GM18505 (cell line): ENCODE data around the gene TUBB2A.
"Not testable (repeated sequence)": the region's sequence is repeated elsewhere in the genome, so short reads cannot be mapped to it uniquely, and the experiment has no call there.

Experiments
- ATAC-seq: cut with Tn5 transposase; IDR thresholded peaks from one replicate; pipeline ENCODE4 v1.9.1; 2021; ENCODE audit not compliant: unreplicated experiment
- POLR2A ChIP-seq: IDR thresholded peaks from 4 replicates; pipeline ENCODE4 v1.6.1; 2011; ENCODE audit warnings: borderline replicate concordance; ENCODE audit not compliant: insufficient read depth, insufficient read length; ENCODE audit errors: extremely low read depth

Gene TUBB2A

DNA sequence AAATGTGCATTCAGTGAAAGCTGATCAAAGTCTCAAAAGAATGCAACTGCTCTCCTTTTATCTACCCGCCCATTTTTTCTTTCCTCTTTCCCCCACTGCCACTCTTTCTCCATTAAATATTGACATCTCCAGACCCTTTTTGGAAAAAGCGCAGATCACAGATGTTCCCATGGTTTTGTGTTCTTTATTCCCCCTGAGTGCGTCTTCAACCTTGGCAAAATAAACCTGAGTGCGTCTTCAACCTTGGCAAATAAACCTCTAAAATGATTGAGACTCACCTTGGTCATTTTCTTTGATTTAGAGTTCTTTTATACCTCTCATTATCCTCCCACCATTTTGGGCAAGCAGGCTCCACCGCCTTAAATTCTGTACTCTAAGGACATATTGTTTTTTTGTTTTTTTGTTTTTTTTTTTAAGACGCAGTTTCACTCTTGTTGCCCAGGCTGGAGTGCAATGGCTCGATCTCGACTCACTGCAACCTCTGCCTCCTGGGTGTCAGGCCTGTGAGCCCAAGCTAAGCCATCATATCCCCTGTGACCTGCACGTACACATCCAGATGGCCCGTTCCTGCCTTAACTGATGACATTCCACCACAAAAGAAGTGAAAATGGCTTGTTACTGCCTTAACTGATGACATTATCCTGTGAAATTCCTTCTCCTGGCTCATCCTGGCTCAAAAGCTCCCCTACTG lies 9.3 kb upstream of the TUBB2A start:
- ATAC-seq: not testable (repeated sequence)

DNA sequence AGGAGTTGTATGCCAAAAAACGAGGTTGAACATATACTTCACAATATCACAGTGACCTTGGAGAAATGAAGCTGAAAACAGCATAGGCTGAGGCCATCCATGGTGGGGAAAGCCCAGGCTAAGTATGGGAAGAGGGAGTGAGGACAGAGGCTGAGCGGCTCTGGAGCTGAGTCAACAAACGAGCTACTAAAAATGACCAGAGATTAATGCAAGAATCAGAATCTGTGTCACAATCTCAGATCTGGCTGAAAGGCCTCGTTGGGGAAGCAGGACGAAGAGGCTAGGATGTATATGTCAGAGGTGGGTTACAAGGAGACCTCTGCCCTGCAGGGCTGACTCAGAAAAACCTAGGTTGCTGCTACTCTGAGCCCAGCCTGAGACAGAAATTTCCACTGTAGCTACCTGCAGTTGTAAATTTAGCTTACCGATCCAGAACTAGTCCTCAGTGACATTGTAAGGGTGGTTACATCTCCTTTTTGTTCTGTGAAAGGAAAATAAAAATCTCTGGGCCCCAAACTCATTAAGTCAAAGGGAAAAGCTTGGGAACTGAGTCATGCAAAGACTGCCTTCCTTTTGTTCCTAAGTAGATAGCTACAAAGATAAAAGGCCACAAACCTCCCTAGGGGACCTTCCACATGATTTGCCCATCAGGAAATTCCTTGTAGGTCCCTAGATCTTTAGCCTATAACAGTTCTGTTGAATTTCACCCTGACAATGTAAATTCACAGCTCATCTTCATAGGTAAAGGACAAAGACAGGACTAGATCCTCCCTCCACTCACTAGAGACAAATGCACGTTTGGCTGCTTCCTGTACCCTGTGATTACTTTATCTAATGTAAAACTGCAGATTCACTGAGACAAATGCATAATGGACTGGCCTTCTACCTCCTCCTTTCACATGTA lies 8.5 kb upstream of the TUBB2A start:
- TF ChIP-seq POLR2A: no peak
- ATAC-seq: no peak

DNA sequence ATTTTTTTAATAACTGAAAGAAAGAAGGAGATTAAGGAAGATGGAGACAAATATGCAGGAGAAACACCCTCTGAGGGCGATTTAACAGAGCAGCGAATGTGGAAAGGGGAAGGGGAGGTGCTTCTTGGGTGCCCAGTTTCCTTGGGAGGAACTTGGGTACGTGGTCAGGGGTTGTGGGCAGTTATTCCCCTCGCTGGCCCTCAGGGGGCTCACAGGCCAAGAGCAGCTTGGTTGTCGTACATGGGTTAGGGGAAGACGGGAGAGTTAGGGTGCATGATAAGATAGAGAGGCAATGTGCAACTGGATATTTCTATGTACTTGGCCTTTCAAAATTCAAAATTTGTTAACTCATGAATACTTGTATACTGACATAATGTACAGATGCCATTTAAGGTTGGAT lies 7.0 kb upstream of the TUBB2A start:
- ATAC-seq: no peak

DNA sequence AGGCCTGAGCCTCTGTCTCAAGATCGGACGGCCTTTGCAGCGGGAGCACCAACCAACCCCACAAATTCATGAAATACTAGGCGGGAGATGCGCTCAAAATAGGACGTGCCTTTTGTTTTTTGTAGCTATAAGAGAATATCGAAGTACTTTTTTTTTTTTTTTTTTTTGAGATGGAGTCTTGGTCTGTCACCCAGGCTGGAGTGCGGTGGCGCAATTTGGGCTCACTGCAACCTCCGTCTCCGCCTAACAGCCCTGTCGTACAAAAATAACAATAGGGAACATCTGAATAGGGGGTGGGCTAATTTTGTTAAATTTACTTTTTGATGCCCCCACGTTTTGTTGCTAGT lies 5.9 kb upstream of the TUBB2A start:
- no peak for ATAC-seq

More for the DNA sequence above, 7.0 kb upstream of the TUBB2A start:
- TF ChIP-seq POLR2A: no peak

DNA sequence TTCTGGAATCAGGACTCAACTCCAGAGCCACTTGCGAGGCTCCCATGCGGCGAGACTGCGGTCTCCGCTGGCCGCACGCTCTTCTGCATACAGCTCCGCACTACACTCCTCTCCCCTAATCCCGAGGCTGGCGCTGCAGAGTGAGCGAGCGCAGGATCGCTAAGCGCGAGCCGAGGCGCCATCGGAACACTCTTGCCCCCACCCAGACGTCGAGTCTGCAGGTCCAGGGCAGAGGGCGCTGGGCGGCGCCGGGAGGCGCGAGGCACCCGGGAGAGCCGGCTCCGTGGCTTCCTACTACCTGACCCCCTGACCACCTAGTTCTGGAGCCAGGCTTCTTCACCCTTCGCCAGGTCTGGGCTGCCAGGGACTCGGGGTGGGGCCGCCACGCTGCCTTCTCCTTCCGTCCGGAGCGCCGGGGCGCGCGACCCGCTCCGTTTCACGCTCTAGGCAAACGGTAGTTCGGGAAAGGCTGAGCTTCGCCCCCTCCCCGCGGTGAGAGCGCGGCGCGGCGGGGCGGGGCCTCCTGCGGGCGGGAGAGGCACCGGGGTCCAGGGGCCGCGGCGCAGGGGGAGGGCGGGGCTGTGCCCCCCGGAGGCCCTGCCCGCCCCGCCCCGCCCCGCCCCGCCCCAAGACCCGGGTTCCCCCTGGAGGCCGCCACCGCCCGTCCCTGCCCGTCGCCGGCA lies 5.4 kb upstream of the TUBB2A start:
- ATAC-seq: peak; percentile 61
- TF ChIP-seq POLR2A: no peak

More for the DNA sequence above, 5.9 kb upstream of the TUBB2A start:
- TF ChIP-seq POLR2A: no peak

DNA sequence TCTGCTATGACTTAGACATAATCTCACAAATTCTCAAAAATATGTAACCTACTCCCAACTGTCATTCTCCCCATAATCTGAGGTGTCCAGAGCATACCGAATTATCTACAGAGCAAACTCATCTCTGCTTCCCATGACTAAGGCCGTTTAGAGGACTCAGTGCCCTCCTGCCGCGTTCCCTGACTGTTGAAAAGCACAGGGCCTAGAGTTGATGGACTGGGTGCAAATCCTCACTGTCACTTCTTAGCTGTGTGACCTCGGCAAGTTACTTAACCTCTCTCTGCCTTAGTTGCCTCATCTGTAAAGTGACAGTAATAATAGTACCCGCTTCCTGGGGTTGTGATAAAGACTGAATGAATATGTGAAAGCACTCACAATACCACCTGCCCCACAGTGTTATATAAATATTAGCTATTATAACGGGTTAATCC lies 4.7 kb upstream of the TUBB2A start:
- no peak for ATAC-seq

DNA sequence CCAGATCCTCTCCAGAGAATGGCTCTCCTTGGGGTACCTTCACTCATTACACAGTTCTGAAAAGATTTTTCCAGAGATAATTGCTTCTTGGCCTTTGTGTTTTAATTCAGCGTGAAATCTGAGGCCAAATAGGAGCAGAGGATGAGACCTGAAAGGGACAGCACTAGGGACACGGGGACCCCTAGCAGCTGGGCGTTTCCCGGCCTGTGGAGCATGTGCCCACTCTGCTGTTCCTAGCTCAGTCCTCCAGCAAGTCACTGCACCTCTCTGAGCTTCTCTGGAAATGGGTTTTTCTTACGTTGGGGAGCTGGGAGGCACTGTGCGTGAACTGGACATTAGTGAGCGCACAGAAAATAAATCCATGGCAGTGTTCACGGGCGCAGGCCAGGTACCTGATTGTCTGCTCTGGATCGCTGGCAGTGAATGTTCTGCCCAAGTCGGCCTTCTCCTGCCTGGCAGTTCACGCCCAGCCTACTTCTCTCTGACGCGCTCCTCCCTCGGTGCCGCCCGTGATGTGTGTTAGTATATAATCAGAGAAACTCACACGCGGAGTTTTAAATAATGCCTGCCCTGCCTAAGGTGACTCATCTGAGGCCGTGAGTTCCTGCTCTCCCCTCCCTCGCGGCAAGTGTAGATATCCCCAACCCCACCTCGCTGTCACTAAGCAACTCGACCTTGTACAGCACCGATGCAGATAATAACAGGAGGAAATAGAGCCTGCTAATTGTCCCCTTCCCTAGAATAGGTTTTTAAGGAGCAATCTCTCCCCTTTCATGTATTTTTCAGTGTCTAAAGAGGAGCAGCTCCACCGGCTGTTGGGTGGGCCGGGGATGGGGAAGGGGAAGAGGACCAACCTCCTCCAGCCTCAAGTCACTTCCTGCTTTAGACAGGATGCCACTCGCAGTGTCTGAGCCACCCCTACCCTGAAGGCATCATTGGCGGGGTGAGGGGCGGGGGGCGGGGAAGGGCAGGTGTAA lies 2.7 kb upstream of the TUBB2A start:
- TF ChIP-seq POLR2A: no peak
- no peak for ATAC-seq

More for the DNA sequence above, 4.7 kb upstream of the TUBB2A start:
- no peak for TF ChIP-seq POLR2A

DNA sequence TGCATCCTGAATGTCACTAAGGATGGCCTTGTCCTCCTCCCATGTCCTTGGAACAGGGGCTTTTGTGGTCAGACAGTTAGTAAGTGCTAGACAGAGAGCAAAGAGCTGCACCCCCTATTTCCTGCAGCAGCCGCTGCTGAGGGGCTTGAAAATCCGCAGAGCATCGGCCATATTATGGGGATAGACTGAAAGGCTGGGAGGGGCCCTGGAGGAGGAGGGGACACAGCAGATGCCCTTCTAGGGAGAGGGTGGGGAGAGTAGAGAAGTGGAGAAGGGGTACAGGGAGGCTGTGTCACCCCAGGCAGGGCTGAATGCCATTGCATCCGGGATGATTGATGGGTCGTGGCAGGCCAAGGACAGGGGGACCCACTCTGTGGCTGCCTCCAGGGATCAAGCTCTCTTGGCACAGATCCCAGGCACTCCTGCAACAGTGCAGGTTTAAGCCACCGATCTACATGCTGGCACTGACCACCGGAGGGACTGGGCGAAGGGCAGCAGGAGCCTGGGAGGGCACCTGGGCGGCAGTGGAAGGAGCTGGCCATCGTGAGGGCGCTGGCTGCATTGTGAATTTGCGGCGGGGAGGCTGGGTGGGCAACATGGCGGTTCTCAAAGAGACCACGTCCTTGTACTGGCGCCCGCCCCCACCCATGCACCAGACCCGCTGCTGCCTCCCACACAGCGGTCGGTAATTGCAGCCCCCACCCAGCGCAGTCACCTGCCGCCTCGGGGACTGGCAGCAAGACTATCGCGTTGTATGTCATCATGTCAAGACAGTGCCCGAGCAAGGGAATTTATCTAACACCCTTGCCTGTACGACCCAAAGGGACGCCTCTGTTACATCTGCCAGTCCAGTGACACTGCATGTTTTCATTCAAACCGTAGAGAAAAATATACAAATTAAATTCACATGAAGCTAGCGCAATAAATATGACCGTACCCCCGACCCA lies 887 bp downstream of the TUBB2A start:
- not testable (repeated sequence) for ATAC-seq

DNA sequence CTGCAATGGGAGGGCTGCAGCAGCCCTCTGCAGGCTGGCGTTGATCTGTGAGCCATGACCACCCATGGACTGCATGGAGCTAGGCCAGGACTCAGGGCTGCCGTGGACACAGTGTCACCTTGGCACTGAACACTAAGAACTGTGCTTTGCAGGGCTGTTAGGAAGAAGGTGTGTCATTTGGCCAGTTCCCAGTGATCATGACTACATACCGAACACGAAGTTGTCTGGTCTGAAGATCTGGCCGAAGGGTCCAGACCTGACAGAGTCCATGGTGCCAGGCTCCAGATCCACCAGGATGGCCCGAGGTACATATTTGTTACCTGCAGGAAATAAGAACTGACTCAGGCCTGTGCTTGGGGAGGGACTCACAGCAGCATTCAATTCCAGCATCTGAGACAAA lies 1.9 kb downstream of the TUBB2A start:
- ATAC-seq: not testable (repeated sequence)

DNA sequence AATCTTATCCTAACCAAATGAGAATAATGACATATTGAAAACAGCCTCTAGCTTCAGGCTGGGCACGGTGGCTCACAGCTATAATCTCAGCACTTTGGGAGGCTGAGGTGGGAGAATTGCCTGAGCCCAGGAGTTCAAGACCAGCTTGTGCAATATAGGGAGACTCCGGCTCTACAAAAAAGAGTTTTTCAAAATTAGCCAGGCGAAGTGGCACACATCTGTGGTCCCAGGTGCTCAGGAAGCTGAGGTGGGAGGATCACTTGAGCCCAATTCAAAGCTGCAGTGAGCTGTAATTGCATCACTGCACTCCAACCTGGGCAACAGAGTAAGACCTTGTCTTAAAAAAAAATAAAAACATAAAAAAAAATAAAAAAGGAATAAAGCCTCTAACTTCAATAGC lies 4.7 kb downstream of the TUBB2A start:
- TF ChIP-seq POLR2A: no peak

DNA sequence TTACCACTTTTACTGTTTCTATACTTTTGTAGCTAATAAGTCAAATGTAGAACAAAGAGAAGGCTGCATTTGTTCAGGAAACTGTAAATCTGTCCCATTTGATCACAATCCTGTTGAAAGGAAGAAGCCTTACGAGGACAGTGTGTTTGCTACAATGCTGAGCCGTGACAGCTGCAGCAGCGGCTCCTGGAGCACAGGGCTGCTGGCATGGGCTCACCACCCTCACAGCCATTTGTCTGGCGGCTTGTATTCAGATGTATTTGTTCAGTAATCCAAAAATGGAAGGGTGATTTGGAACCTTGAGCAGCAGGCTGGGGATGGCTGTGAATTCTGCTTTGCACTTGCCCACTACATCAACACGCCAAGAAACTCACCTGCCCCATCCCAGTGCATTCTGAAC lies 5.7 kb downstream of the TUBB2A start:
- ATAC-seq: no peak
- TF ChIP-seq POLR2A: no peak

More for the DNA sequence above, 4.7 kb downstream of the TUBB2A start:
- ATAC-seq: no peak
